Activated T-cell treated with anti-CD3 and anti-CD28 coated beads for 1 hour (primary cell): ENCODE measurements around the gene ACOD1.
"Not testable (repeated sequence)": the region's sequence is repeated elsewhere in the genome, so short reads cannot be mapped to it uniquely, and the experiment has no call there.

Source experiments
- DNase-seq: peaks from one replicate; pipeline ENCODE4 v3.0.0-alpha.2; 2020; ENCODE audit warnings: low read depth

The ACOD1 gene

GRCh38 chr13:76953968-76954367 lies 5.7 kb downstream of the ACOD1 start:
- DNase-seq, result no peak

GRCh38 chr13:76954538-76954937 lies 6.2 kb downstream of the ACOD1 start:
- no peak for DNase-seq

GRCh38 chr13:76955193-76955592 lies 6.9 kb downstream of the ACOD1 start:
- DNase-seq, result no peak

GRCh38 chr13:76955661-76956060 lies 7.3 kb downstream of the ACOD1 start:
- no peak for DNase-seq

GRCh38 chr13:76958841-76959432 lies 10.6 kb downstream of the ACOD1 start:
- no peak for DNase-seq

- DNase-seq, result not testable (repeated sequence)
Observed at GRCh38 chr13:76959734-76960133, 11.4 kb downstream of the ACOD1 start.

- no peak for DNase-seq
Observed at GRCh38 chr13:76965759-76966421, 17.6 kb downstream of the ACOD1 start.

- DNase-seq, result no peak
Observed at GRCh38 chr13:76967031-76967430, 18.7 kb downstream of the ACOD1 start.

- no peak for DNase-seq
Observed at GRCh38 chr13:76968041-76968440, 19.7 kb downstream of the ACOD1 start.

GRCh38 chr13:76969488-76970365 lies 21.4 kb downstream of the ACOD1 start:
- no peak for DNase-seq

GRCh38 chr13:76971215-76971614 lies 22.9 kb downstream of the ACOD1 start:
- no peak for DNase-seq

- no peak for DNase-seq
Observed at GRCh38 chr13:76971851-76972829, 23.8 kb downstream of the ACOD1 start.

GRCh38 chr13:76973920-76974617 lies 25.8 kb downstream of the ACOD1 start:
- DNase-seq, result no peak

- DNase-seq, result no peak
Observed at GRCh38 chr13:76974618-76974975, 26.3 kb downstream of the ACOD1 start.

- DNase-seq, result no peak
Observed at GRCh38 chr13:76975863-76976262, 27.6 kb downstream of the ACOD1 start.

- no peak for DNase-seq
Observed at GRCh38 chr13:76976490-76976889, 28.2 kb downstream of the ACOD1 start.

- DNase-seq, result no peak
Observed at GRCh38 chr13:76976929-76977328, 28.6 kb downstream of the ACOD1 start.

GRCh38 chr13:76980075-76980718 lies 31.9 kb downstream of the ACOD1 start:
- peak; percentile 90 for DNase-seq

GRCh38 chr13:76982061-76982460 lies 33.8 kb downstream of the ACOD1 start:
- DNase-seq, result no peak

- DNase-seq, result no peak
Observed at GRCh38 chr13:76983676-76984075, 35.4 kb downstream of the ACOD1 start.

GRCh38 chr13:76991432-76991795 lies 43.1 kb downstream of the ACOD1 start:
- peak; percentile 47 for DNase-seq
